T-helper 2 cell treated with Interferon-gamma antibody and Interleukin-4, amounts not matched to agents 5 μg/mL and 100 μg/mL, for 36 hours (primary cell): ENCODE measurements around the gene LAMA3.

Experiments used
- DNase-seq: peaks from one replicate; pipeline ENCODE4 v3.0.0; 2021; ENCODE audit warnings: low spot score
- H3K27ac Mint-ChIP-seq: one replicate; pipeline ENCODE4 v1.8.0; 2021; ENCODE audit warnings: mild to moderate bottlenecking, mixed read lengths
- H3K27me3 Mint-ChIP-seq: one replicate; pipeline ENCODE4 v1.8.0; 2021; ENCODE audit warnings: low read depth, mixed read lengths
- H3K36me3 Mint-ChIP-seq: one replicate; pipeline ENCODE4 v1.8.0; 2021; ENCODE audit warnings: low read depth, mixed read lengths
- H3K4me1 Mint-ChIP-seq: one replicate; pipeline ENCODE4 v1.8.0; 2021; ENCODE audit warnings: low read depth, mixed read lengths
- H3K4me3 Mint-ChIP-seq: one replicate; pipeline ENCODE4 v1.8.0; 2022; ENCODE audit warnings: mild to moderate bottlenecking, moderate library complexity, mixed read lengths
- H3K9me3 Mint-ChIP-seq: one replicate; pipeline ENCODE4 v1.8.0; 2021; ENCODE audit warnings: mixed read lengths

LAMA3 gene

GRCh38 chr18:23772327-23773024, 83.2 kb downstream of the LAMA3 start:
- peaks cover 7% of the 10 kb centered on the region for H3K9me3 Mint-ChIP-seq
- H3K27ac Mint-ChIP-seq, result no peak overlapping the region
- DNase-seq, result no peak
- H3K36me3 Mint-ChIP-seq, result no peaks in the 10 kb centered on the region
- H3K4me1 Mint-ChIP-seq, result no peaks in the 10 kb centered on the region
- peaks cover 22% of the 10 kb centered on the region for H3K27me3 Mint-ChIP-seq
- H3K4me3 Mint-ChIP-seq, result no peak overlapping the region

- no peak overlapping the region for H3K4me3 Mint-ChIP-seq
- peaks cover 18% of the 10 kb centered on the region for H3K27me3 Mint-ChIP-seq
- no peak overlapping the region for H3K27ac Mint-ChIP-seq
- H3K4me1 Mint-ChIP-seq, result no peaks in the 10 kb centered on the region
- no peaks in the 10 kb centered on the region for H3K36me3 Mint-ChIP-seq
- no peaks in the 10 kb centered on the region for H3K9me3 Mint-ChIP-seq
- no peak for DNase-seq
Observed at GRCh38 chr18:23776306-23776705, 87.1 kb downstream of the LAMA3 start.

GRCh38 chr18:23778828-23779227, 89.6 kb downstream of the LAMA3 start:
- Mint-ChIP-seq H3K27me3 (peaks cover 9% of the 10 kb centered on the region), H3K4me3 (no peak overlapping the region), H3K9me3 (no peaks in the 10 kb centered on the region), H3K36me3 (no peaks in the 10 kb centered on the region), H3K27ac (no peak overlapping the region), H3K4me1 (no peaks in the 10 kb centered on the region)
- DNase-seq, result no peak

GRCh38 chr18:23779696-23780303, 90.5 kb downstream of the LAMA3 start:
- Mint-ChIP-seq H3K36me3 (no peaks in the 10 kb centered on the region), H3K9me3 (no peaks in the 10 kb centered on the region), H3K27ac (no peak overlapping the region), H3K4me1 (no peaks in the 10 kb centered on the region), H3K27me3 (peaks cover 15% of the 10 kb centered on the region), H3K4me3 (no peak overlapping the region)
- DNase-seq, result no peak

DNA sequence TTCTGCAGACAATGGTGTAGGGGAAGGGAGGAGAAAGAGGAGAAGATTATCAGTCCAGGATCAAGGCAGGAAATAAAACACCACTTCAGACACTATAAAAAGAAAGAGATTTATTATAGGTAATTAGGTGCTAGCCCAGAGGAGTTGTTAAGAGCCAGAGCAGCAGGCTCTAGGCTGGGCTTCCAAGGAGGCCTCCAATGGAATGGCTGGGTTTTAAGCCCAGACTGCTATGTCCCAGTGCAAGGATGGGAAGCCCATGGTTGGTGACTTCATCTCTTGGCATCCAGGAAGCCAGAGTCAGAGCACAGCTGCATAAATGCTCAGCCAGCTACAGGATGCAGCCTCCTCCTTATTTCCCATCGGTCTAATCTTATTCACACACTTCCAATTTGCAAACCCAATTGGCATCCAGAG, 95.6 kb downstream of the LAMA3 start:
- Mint-ChIP-seq H3K27me3 (peaks cover 40% of the 10 kb centered on the region), H3K4me3 (no peak overlapping the region), H3K27ac (no peak overlapping the region), H3K36me3 (no peaks in the 10 kb centered on the region), H3K9me3 (peaks cover 7% of the 10 kb centered on the region), H3K4me1 (no peaks in the 10 kb centered on the region)
- DNase-seq, result no peak

DNA sequence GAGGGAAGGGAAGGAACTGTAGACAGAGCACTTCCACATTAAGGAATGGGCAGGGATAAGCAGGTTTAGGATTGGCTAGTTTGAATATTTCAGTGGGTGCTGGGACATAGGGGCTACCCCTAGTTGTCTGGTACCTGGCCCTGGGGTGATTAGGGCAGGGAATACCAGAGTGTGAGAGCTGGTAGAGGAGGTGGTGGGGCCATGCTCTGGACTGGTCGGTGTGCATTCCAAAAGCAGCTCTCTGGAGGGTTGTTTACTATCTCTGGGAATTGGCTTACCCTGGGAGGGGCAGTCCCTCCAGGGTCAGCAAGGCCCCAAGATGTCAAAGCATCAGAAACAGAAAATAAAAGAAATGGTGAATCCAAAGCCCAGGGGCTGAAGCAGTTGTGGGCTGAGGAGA, 103.8 kb downstream of the LAMA3 start:
- Mint-ChIP-seq H3K9me3 (no peaks in the 10 kb centered on the region), H3K4me1 (peaks cover 3% of the 10 kb centered on the region), H3K36me3 (no peaks in the 10 kb centered on the region), H3K27me3 (peaks cover 24% of the 10 kb centered on the region), H3K27ac (no peak overlapping the region), H3K4me3 (no peak overlapping the region)
- DNase-seq, result no peak

- Mint-ChIP-seq H3K4me3 (no peak overlapping the region), H3K27ac (no peak overlapping the region), H3K27me3 (peaks cover 26% of the 10 kb centered on the region), H3K4me1 (peaks cover 3% of the 10 kb centered on the region), H3K9me3 (no peaks in the 10 kb centered on the region), H3K36me3 (no peaks in the 10 kb centered on the region)
- no peak for DNase-seq
Observed at GRCh38 chr18:23793985-23794867, 105.0 kb downstream of the LAMA3 start.

GRCh38 chr18:23798249-23798648, 109.0 kb downstream of the LAMA3 start:
- H3K9me3 Mint-ChIP-seq, result no peaks in the 10 kb centered on the region
- peaks cover 3% of the 10 kb centered on the region for H3K4me1 Mint-ChIP-seq
- peaks cover 27% of the 10 kb centered on the region for H3K27me3 Mint-ChIP-seq
- no peak overlapping the region for H3K4me3 Mint-ChIP-seq
- DNase-seq, result no peak
- H3K36me3 Mint-ChIP-seq, result no peaks in the 10 kb centered on the region
- no peak overlapping the region for H3K27ac Mint-ChIP-seq

DNA sequence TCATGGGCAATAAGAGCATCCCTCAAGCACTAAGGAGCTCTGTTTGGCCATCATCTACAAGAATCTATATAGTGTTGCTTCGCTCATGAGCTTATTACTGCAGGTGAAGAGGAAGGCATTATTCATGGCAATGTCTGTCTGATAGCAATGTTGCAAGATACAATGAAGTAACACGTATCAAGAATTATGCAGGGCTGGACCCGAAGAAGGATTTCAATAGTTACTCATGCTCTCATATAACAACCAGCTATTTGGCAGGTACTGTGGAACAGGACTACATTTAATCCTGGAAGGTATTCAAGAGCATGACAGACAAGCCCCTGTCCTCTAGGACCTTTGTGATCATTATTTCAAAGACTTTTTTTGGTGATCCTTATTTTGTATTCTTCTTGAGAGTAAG, 109.6 kb downstream of the LAMA3 start:
- Mint-ChIP-seq H3K9me3 (no peaks in the 10 kb centered on the region), H3K27me3 (peaks cover 27% of the 10 kb centered on the region), H3K4me1 (peaks cover 3% of the 10 kb centered on the region), H3K27ac (no peak overlapping the region), H3K4me3 (no peak overlapping the region), H3K36me3 (no peaks in the 10 kb centered on the region)
- DNase-seq, result no peak

GRCh38 chr18:23799540-23799939, 110.3 kb downstream of the LAMA3 start:
- H3K9me3 Mint-ChIP-seq, result no peaks in the 10 kb centered on the region
- no peaks in the 10 kb centered on the region for H3K36me3 Mint-ChIP-seq
- no peak for DNase-seq
- H3K4me1 Mint-ChIP-seq, result peaks cover under 1% of the 10 kb centered on the region
- no peak overlapping the region for H3K27ac Mint-ChIP-seq
- no peak overlapping the region for H3K4me3 Mint-ChIP-seq
- peaks cover 28% of the 10 kb centered on the region for H3K27me3 Mint-ChIP-seq

DNA sequence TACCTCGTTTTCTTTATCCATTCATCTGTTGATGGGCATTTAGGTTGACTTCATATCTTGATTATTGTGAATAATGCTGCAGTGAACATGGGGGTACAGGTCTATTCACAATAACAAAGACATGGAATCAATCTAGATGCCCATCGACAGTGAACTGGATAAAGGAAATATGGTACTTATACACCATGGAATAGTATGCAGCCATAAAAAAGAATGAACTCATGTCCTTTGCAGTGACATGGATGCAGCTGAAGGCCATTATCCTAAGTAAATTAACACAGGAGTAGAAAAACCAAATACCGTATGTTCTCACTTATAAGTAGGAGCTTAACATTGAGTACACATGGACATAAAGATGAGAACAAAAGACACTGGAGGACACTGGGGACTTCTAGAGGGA, 111.6 kb downstream of the LAMA3 start:
- Mint-ChIP-seq H3K27ac (no peak overlapping the region), H3K36me3 (no peaks in the 10 kb centered on the region), H3K4me1 (peaks cover 2% of the 10 kb centered on the region), H3K4me3 (no peak overlapping the region), H3K27me3 (peaks cover 32% of the 10 kb centered on the region), H3K9me3 (no peaks in the 10 kb centered on the region)
- DNase-seq, result no peak

DNA sequence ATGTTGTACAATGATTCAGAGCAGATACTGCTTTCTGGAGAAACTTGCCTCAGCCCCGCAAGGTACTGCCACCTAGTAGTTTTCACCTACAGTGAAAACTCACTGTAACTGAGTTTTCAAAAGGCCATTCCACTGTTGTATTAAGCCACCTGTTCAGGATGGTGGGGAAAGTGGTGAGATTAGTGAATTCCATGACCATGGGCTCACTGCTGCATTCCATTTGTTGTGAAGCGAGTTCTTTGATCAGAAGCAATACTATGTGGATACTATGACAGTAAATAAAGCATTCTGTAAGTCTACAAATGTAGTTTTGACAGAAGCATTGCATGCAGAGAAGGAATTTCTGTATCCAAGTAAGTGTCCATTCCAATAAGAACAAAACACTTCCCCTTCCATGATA, 113.6 kb downstream of the LAMA3 start:
- Mint-ChIP-seq H3K27me3 (peaks cover 35% of the 10 kb centered on the region), H3K27ac (no peak overlapping the region), H3K9me3 (no peaks in the 10 kb centered on the region), H3K4me1 (peaks cover 2% of the 10 kb centered on the region), H3K4me3 (no peak overlapping the region), H3K36me3 (no peaks in the 10 kb centered on the region)
- DNase-seq, result no peak

GRCh38 chr18:23803755-23804154, 114.5 kb downstream of the LAMA3 start:
- peaks cover 2% of the 10 kb centered on the region for H3K4me1 Mint-ChIP-seq
- no peak overlapping the region for H3K4me3 Mint-ChIP-seq
- H3K9me3 Mint-ChIP-seq, result no peaks in the 10 kb centered on the region
- H3K36me3 Mint-ChIP-seq, result no peaks in the 10 kb centered on the region
- peaks cover 28% of the 10 kb centered on the region for H3K27me3 Mint-ChIP-seq
- no peak overlapping the region for H3K27ac Mint-ChIP-seq
- no peak for DNase-seq

GRCh38 chr18:23805898-23806297, 116.6 kb downstream of the LAMA3 start:
- Mint-ChIP-seq H3K27ac (no peak overlapping the region), H3K36me3 (no peaks in the 10 kb centered on the region)
- DNase-seq, result no peak

More at GRCh38 chr18:23805898-23806297, 116.6 kb downstream of the LAMA3 start:
- peaks cover 8% of the 10 kb centered on the region for H3K4me1 Mint-ChIP-seq
- peaks cover 25% of the 10 kb centered on the region for H3K27me3 Mint-ChIP-seq
- H3K9me3 Mint-ChIP-seq, result no peaks in the 10 kb centered on the region
- no peak overlapping the region for H3K4me3 Mint-ChIP-seq
